ENCODE data around the gene ZCWPW1. TPM values are rescaled to one million over a fixed set of nuclear protein-coding genes. Genes with fewer than 3 reads are reported as not detected.

ZCWPW1 gene
- total and polyA plus RNA-seq, 2 of the 8 experiments (the other 6 are each of a cell fraction or from before 2014, with no cell fraction given), result 0.51 to 1.4 TPM

GRCh38 chr7:100389437-100390088 lies 38.9 kb downstream of the ZCWPW1 start:
- no peak overlapping the region for H2AFZ ChIP-seq (ENCODE audit: low read length)
- peak overlapping the region; percentile 57; the same call in 1 of the 2 replicates for H4K8ac ChIP-seq (ENCODE audit: extremely low read depth, insufficient read depth, low read length)
- no peak overlapping the region for H3K4me3 ChIP-seq (ENCODE audit: extremely low read depth in 1 of 4, insufficient read depth in 2 of 4, low read depth in 3 of 4, low read length in 4 of 4)
- DNase-seq (ENCODE audit: low read depth in 1 of 2, low spot score in 2 of 2), result no peak
- ChIA-PET POLR2A (ENCODE audit: partially characterized antibody) (interaction anchor here (1.4 to 1.5 kb wide), 3 partner anchors 19 to 24 kb away, joined by 3 to 5 read pairs (median 5); no protein-coding TSS in a partner anchor), CTCF (ENCODE audit: partially characterized antibody) (interaction anchor here (0.5 to 4.1 kb wide), 5 partner anchors 11 to 55 kb away, joined by 3 to 25 read pairs (median 8); no protein-coding TSS in a partner anchor)
- no peaks in the 10 kb centered on the region for H3K23me2 ChIP-seq (ENCODE audit: low read depth, low read length)
- 85 to 100% methylated on average over 1 to 9 of the region's 9 CpGs for WGBS, 2 experiments (ENCODE audit: extremely low coverage in 1 of 2, insufficient coverage in 1 of 2, insufficient read length in 1 of 2, insufficient replicate concordance in 2 of 2, low coverage in 1 of 2, low lambda C conversion rate in 2 of 2, missing lambda C conversion rate in 1 of 2)
- H3K56ac ChIP-seq (replicated peaks; ENCODE audit: insufficient read length, low read depth, low read length), result no peak overlapping the region
- H3K79me1 ChIP-seq (ENCODE audit: low read depth, low read length), result no peaks in the 10 kb centered on the region
- H3K9ac ChIP-seq (replicated peaks in 1 of 4; ENCODE audit: extremely low read depth in 1 of 4, low read depth in 3 of 4, low read length in 3 of 4), result no peak overlapping the region
- no peak overlapping the region for H3K23ac ChIP-seq (ENCODE audit: insufficient read length)
- H3K27me3 ChIP-seq (replicated peaks in 1 of 4; ENCODE audit: control insufficient read depth in 3 of 4, extremely low read depth in 1 of 4, insufficient read depth in 3 of 4, low read length in 3 of 4), result no peaks in the 10 kb centered on the region
- H3K4me1 ChIP-seq (replicated peaks in 1 of 4; ENCODE audit: control insufficient read depth in 3 of 4, insufficient read depth in 4 of 4, low read length in 3 of 4), result peaks cover 0 to 2% (median 0%) of the 10 kb centered on the region in 4 experiments; a peak in 2 of 7 replicates
- no peaks in the 10 kb centered on the region for H3K9me3 ChIP-seq (ENCODE audit: insufficient read depth in 2 of 2, low read depth in 1 of 2, low read length in 1 of 2)
- H2AK5ac ChIP-seq (ENCODE audit: low read depth, low read length), result no peak overlapping the region
- no peak overlapping the region for H4K5ac ChIP-seq (ENCODE audit: insufficient read length, low read depth, low read length)
- H3K4me2 ChIP-seq (ENCODE audit: insufficient read depth in 1 of 2, low read depth in 2 of 2, low read length in 2 of 2), result no peak overlapping the region
- H2BK15ac ChIP-seq (ENCODE audit: low read length), result no peak overlapping the region
- H3K18ac ChIP-seq (ENCODE audit: extremely low read depth, low read length), result no peak overlapping the region
- no peaks in the 10 kb centered on the region for H3K36me3 ChIP-seq (ENCODE audit: control insufficient read depth in 2 of 4, insufficient read depth in 4 of 4, low read length in 3 of 4)
- FAIRE-seq, result no peak
- H3K27ac ChIP-seq (ENCODE audit: low read depth, low read length), result no peak overlapping the region
- H2BK12ac ChIP-seq (ENCODE audit: low read depth, low read length), result 0 out of 2 replicates have a peak overlapping the region, but pooled peaks have one; percentile 0
- no peak overlapping the region for H4K91ac ChIP-seq (replicated peaks; ENCODE audit: insufficient read length, low read length)
- H2BK20ac ChIP-seq (ENCODE audit: low read length), result no peak overlapping the region
- H3K79me2 ChIP-seq (ENCODE audit: control insufficient read depth in 1 of 2, insufficient read depth in 2 of 2, low read length in 2 of 2), result no peaks in the 10 kb centered on the region
- H4K20me1 ChIP-seq (replicated peaks in 1 of 2; ENCODE audit: control insufficient read depth in 1 of 2, insufficient read depth in 2 of 2, low read length in 2 of 2), result no peaks in the 10 kb centered on the region
- H2BK120ac ChIP-seq (replicated peaks; ENCODE audit: low read depth, low read length), result no peak overlapping the region
- no peak overlapping the region for H3K4ac ChIP-seq (replicated peaks; ENCODE audit: insufficient read length, low read depth, low read length)
- no peak overlapping the region; the same call in 1 of the 2 replicates for H2BK5ac ChIP-seq (ENCODE audit: low read depth, low read length)
- no peak overlapping the region for H3K14ac ChIP-seq (ENCODE audit: insufficient read length)
- no peak for TF ChIP-seq ATF3 (IDR thresholded peaks at IDR 0.05; ENCODE audit: insufficient read depth, low read depth, low read length)
- TF ChIP-seq EZH2 (IDR thresholded peaks at IDR 0.05; ENCODE audit: low read depth, low read length, severe bottlenecking), result no peak
- TF ChIP-seq GTF2F1 (IDR thresholded peaks at IDR 0.05; ENCODE audit: borderline replicate concordance, low read depth, low read length), result no peak
- no peak for TF ChIP-seq FOSL1 (IDR thresholded peaks at IDR 0.05; ENCODE audit: insufficient read depth, low read depth, low read length)
- TF ChIP-seq CTBP2 (IDR thresholded peaks at IDR 0.05; ENCODE audit: borderline replicate concordance, insufficient read depth, insufficient read length, low read length), result no peak
- no peak for TF ChIP-seq TAF1 (IDR thresholded peaks at IDR 0.05; ENCODE audit: low read depth, low read length)
- no peak for TF ChIP-seq KDM1A (IDR thresholded peaks at IDR 0.05; ENCODE audit: borderline replicate concordance, low read length)
- TF ChIP-seq YY1 (IDR thresholded peaks at IDR 0.05; ENCODE audit: low read depth, low read length), result no peak
- TF ChIP-seq TCF12 (IDR thresholded peaks at IDR 0.05; ENCODE audit: low read depth, low read length), result no peak
- TF ChIP-seq EGR1 (IDR thresholded peaks at IDR 0.05; ENCODE audit: borderline replicate concordance, low read depth, low read length), result no peak
